Liver (tissue), 9 donors: ENCODE results near the gene PIP4K2B. TPM values are rescaled to one million over a fixed set of nuclear protein-coding genes. Genes with fewer than 3 reads are reported as not detected.
A peak's percentile ranks its signal among the peaks of the same experiment; 100 is the strongest.

Source experiments
- DNase-seq: peaks from one replicate; pipeline ENCODE4 v3.0.0-alpha.2; 2017; ENCODE audit warnings: low spot score
- H3K27ac ChIP-seq, 2 donors: one replicate each; pipeline ENCODE4 v1.7.0; 2013; ENCODE audit warnings: inconsistent platforms in 2 of 2, low read length in 2 of 2, control low read depth in 1 of 2, low read depth in 1 of 2, mild to moderate bottlenecking in 1 of 2
- H3K27me3 ChIP-seq, 4 donors: one replicate each; pipeline versions ENCODE4 v1.6.1 to v1.7.0; 2013; ENCODE audit warnings: low read length in 3 of 4, inconsistent platforms in 1 of 4, mild to moderate bottlenecking in 1 of 4, moderate library complexity in 1 of 4; ENCODE audit not compliant: control insufficient read depth in 4 of 4, insufficient read depth in 4 of 4
- H3K36me3 ChIP-seq, 4 donors: one replicate each; pipeline versions ENCODE4 v1.6.1 to v1.7.0; 2013; ENCODE audit warnings: low read length in 3 of 4, mild to moderate bottlenecking in 3 of 4, low read depth in 1 of 4, moderate library complexity in 1 of 4; ENCODE audit not compliant: control insufficient read depth in 4 of 4, insufficient read depth in 3 of 4
- H3K4me1 ChIP-seq, 4 donors: one replicate each; pipeline versions ENCODE4 v1.6.1 to v1.7.0; 2013; ENCODE audit warnings: low read length in 3 of 4, mild to moderate bottlenecking in 3 of 4, moderate library complexity in 1 of 4; ENCODE audit not compliant: control insufficient read depth in 4 of 4, insufficient read depth in 4 of 4
- H3K4me3 ChIP-seq, 3 donors: one replicate each; pipeline versions ENCODE4 v1.6.1 to v1.7.0; 2013; ENCODE audit warnings: low read length in 3 of 3, control low read depth in 1 of 3, low read depth in 1 of 3, mild to moderate bottlenecking in 1 of 3
- H3K9ac ChIP-seq, 2 donors: one replicate each; pipeline ENCODE4 v1.7.0; 2013; ENCODE audit warnings: low read length in 2 of 2, mild to moderate bottlenecking in 2 of 2, moderate library complexity in 2 of 2, control low read depth in 1 of 2, low read depth in 1 of 2
- H3K9me3 ChIP-seq, 4 donors: one replicate each; pipeline versions ENCODE4 v1.6.1 to v1.7.0; 2013; ENCODE audit warnings: low read length in 3 of 4; ENCODE audit not compliant: control insufficient read depth in 4 of 4
- EGR1 ChIP-seq, 2 donors: IDR thresholded peaks; 2 replicates each; pipeline ENCODE4 v1.6.1; 2016 to 2018; ENCODE audit warnings: antibody characterized with exemption in 2 of 2, low read depth in 2 of 2
- FOXA2 ChIP-seq: IDR thresholded peaks from 2 replicates; pipeline ENCODE4 v1.6.1; 2016; ENCODE audit warnings: antibody characterized with exemption
- JUND ChIP-seq, 2 donors: IDR thresholded peaks; 2 replicates each; pipeline ENCODE4 v1.6.1; 2016; ENCODE audit warnings: antibody characterized with exemption in 2 of 2
- RAD21 ChIP-seq, 2 donors: IDR thresholded peaks; 2 replicates each; pipeline ENCODE4 v1.6.1; 2016; ENCODE audit warnings: antibody characterized with exemption in 2 of 2, mild to moderate bottlenecking in 2 of 2
- RXRA ChIP-seq, 2 donors: IDR thresholded peaks; 2 replicates each; pipeline ENCODE4 v1.6.1; 2017 to 2018; ENCODE audit warnings: antibody characterized with exemption in 2 of 2, mild to moderate bottlenecking in 1 of 2
- TAF1 ChIP-seq: conservative IDR thresholded peaks from 2 replicates; pipeline ENCODE4 v1.6.1; 2016; ENCODE audit warnings: antibody characterized with exemption, mild to moderate bottlenecking
- YY1 ChIP-seq: IDR thresholded peaks from 2 replicates; pipeline ENCODE4 v1.6.1; 2016; ENCODE audit warnings: antibody characterized with exemption, mild to moderate bottlenecking
- WGBS: extraction: QIAGEN DNeasy Blood & Tissue Kit; methylation state at CpG from one replicate; pipeline ENCODE4 v1.1.7; 2013; 5-methylcytosine and 5-hydroxymethylcytosine counted together
- polyA plus RNA-seq, 2 donors: library from polyadenylated mRNA; stranded (reverse) in 1 of 2; unstranded in 1 of 2; fragments of 200-250 nt in 1 of 2; fragments of >200 nt in 1 of 2; fragmentation: Nextera tagmentation in 1 of 2; extraction: Ambion mirVana in 1 of 2; gene quantifications; one replicate each; pipeline versions ENCODE4 v1.2.1 to v1.2.3, GENCODE V29; 2013 to 2015
- total RNA-seq, 2 donors: library from RNA; depleted of rRNA; stranded (reverse); fragments of >200 nt; gene quantifications; one replicate each; pipeline ENCODE4 v1.2.3, GENCODE V29; 2014
- TF ChIP-seq, protein P1 (sequence below): IDR thresholded peaks from 2 replicates; pipeline ENCODE4 v1.6.1; 2016; ENCODE audit warnings: antibody characterized with exemption, mild to moderate bottlenecking
- TF ChIP-seq, protein P2 (sequence below): IDR thresholded peaks from 2 replicates; pipeline ENCODE4 v1.6.1; 2016; ENCODE audit warnings: antibody characterized with exemption
- TF ChIP-seq, protein P3 (sequence below): IDR thresholded peaks from 2 replicates; pipeline ENCODE4 v1.6.1; 2016; ENCODE audit warnings: antibody characterized with exemption
- TF ChIP-seq, protein P4 (sequence below): IDR thresholded peaks from 2 replicates; pipeline ENCODE4 v1.6.1; 2016; ENCODE audit warnings: antibody characterized with exemption
- donor health status: healthy.
- donor health status: healthy.
- donor health status: healthy.
- donor health status: healthy.
- donor health status: healthy.

PIP4K2B gene
- total and polyA plus RNA-seq, 4 donors, result 2.4 to 21.5 (median 13.6) TPM

DNA sequence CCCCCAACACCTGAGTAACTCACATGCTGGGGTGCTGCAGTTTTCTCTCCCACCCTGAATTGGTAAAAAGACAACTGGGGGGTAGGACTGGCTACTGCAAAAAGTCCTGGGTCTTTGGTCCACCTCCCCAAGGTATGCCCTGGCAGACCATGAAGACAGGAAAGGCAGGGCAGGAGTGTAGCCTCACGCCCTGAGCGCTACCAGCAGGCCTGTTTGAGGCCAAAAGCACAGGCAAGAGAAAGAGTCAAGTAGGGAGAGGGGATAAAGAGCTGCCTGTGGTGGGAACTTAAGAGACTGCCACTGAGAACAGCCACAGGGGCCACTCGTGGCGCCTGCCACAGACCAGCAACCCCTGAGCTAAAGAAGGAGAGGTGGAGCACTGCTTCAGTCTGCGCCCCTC is 33.0 kb downstream of the PIP4K2B start (continued):
- TF ChIP-seq, protein P1, sequence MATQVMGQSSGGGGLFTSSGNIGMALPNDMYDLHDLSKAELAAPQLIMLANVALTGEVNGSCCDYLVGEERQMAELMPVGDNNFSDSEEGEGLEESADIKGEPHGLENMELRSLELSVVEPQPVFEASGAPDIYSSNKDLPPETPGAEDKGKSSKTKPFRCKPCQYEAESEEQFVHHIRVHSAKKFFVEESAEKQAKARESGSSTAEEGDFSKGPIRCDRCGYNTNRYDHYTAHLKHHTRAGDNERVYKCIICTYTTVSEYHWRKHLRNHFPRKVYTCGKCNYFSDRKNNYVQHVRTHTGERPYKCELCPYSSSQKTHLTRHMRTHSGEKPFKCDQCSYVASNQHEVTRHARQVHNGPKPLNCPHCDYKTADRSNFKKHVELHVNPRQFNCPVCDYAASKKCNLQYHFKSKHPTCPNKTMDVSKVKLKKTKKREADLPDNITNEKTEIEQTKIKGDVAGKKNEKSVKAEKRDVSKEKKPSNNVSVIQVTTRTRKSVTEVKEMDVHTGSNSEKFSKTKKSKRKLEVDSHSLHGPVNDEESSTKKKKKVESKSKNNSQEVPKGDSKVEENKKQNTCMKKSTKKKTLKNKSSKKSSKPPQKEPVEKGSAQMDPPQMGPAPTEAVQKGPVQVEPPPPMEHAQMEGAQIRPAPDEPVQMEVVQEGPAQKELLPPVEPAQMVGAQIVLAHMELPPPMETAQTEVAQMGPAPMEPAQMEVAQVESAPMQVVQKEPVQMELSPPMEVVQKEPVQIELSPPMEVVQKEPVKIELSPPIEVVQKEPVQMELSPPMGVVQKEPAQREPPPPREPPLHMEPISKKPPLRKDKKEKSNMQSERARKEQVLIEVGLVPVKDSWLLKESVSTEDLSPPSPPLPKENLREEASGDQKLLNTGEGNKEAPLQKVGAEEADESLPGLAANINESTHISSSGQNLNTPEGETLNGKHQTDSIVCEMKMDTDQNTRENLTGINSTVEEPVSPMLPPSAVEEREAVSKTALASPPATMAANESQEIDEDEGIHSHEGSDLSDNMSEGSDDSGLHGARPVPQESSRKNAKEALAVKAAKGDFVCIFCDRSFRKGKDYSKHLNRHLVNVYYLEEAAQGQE, result no peak
- TF ChIP-seq RXRA (IDR thresholded peaks at IDR 0.05) (no peak), YY1 (no peak), TAF1 (no peak)

DNA sequence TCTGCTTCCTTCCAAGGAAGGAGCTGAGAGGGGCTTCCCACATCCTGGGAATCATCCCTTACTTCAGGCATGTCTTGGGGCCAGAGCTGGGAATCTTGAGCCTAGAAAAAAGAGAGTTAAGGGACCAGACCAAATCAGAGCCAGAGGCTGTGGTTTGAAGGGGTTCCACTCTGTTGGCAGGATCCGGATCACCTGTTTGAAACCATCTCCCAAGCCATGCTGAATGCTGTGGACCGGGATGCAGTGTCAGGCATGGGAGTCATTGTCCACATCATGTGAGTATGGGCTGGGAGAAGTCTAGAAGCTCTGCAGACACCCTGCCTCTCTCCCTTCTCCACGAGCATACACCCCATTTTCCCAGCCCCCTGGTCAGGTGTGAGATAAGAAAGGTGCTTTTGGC is 37.1 kb downstream of the PIP4K2B start:
- Histone ChIP-seq H3K27ac (no peak overlapping the region), H3K9me3 (no peaks in the 10 kb centered on the region), H3K4me1 (peaks cover 0 to 2% (median 0%) of the 10 kb centered on the region in 4 donors), H3K4me3 (no peak overlapping the region), H3K9ac (no peak overlapping the region), H3K27me3 (no peaks in the 10 kb centered on the region), H3K36me3 (peaks cover 29 to 72% (median 50%) of the 10 kb centered on the region in 4 donors)
- 71% methylated on average over 3 of the region's 3 CpGs for WGBS
- DNase-seq, result no peak
- TF ChIP-seq EGR1 (IDR thresholded peaks at IDR 0.05; ENCODE audit: low read depth in 2 of 2) (no peak), FOXA2 (no peak)
- TF ChIP-seq, protein P1, result no peak
- TF ChIP-seq, protein P2, sequence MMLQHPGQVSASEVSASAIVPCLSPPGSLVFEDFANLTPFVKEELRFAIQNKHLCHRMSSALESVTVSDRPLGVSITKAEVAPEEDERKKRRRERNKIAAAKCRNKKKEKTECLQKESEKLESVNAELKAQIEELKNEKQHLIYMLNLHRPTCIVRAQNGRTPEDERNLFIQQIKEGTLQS, result no peak
- TF ChIP-seq, protein P3, sequence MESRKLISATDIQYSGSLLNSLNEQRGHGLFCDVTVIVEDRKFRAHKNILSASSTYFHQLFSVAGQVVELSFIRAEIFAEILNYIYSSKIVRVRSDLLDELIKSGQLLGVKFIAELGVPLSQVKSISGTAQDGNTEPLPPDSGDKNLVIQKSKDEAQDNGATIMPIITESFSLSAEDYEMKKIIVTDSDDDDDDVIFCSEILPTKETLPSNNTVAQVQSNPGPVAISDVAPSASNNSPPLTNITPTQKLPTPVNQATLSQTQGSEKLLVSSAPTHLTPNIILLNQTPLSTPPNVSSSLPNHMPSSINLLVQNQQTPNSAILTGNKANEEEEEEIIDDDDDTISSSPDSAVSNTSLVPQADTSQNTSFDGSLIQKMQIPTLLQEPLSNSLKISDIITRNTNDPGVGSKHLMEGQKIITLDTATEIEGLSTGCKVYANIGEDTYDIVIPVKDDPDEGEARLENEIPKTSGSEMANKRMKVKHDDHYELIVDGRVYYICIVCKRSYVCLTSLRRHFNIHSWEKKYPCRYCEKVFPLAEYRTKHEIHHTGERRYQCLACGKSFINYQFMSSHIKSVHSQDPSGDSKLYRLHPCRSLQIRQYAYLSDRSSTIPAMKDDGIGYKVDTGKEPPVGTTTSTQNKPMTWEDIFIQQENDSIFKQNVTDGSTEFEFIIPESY, result no peak
- TF ChIP-seq, protein P4, sequence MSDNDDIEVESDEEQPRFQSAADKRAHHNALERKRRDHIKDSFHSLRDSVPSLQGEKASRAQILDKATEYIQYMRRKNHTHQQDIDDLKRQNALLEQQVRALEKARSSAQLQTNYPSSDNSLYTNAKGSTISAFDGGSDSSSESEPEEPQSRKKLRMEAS, result no peak

DNA sequence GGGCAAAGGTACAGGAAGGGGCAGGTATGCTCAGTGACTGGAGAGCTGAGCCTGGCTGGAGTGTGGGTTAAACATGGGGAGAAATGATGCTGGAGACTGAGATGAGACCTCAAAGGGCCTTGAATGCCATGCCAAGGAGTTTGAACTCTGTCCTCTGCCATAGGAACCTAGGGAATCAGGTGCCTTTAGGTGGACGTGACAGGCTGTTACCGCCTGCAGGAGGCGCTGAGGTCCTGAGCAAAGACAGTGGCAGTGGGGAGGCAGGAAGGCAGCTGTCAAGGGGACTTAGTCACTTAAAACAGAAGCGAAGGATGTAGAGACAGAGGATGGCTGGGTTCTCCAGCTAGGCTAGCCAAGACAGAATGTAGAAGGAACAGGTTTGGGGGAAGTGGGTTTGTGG is 37.7 kb downstream of the PIP4K2B start:
- Histone ChIP-seq H3K4me1 (peaks cover 0 to 2% (median 0%) of the 10 kb centered on the region in 4 donors), H3K36me3 (peaks cover 26 to 67% (median 48%) of the 10 kb centered on the region in 4 donors), H3K27ac (no peak overlapping the region), H3K4me3 (no peak overlapping the region), H3K9me3 (no peaks in the 10 kb centered on the region), H3K27me3 (no peaks in the 10 kb centered on the region), H3K9ac (no peak overlapping the region)
- no peak for DNase-seq
- 90% methylated on average over 4 of the region's 4 CpGs for WGBS
- TF ChIP-seq RAD21 (IDR thresholded peaks at IDR 0.05) (peak in 1 of 2 donors; percentile 47), JUND (IDR thresholded peaks at IDR 0.05) (no peak)
